HT1080 (cell line): ENCODE data around the gene ARID3A. TPM values are rescaled to one million over a fixed set of nuclear protein-coding genes. Genes with fewer than 3 reads are reported as not detected.
A peak's percentile ranks its signal among the peaks of the same experiment; 100 is the strongest.
"Not testable (repeated sequence)": the region's sequence is repeated elsewhere in the genome, so short reads cannot be mapped to it uniquely, and the experiment has no call there.

Source experiments
- DNase-seq: peaks from one replicate; pipeline ENCODE4 v3.0.0-alpha.2; 2015; ENCODE audit warnings: low read depth
- total RNA-seq: library from RNA; depleted of rRNA; stranded (reverse); fragments of >200 nt; shearing (Covaris generic); gene quantifications from 2 replicates; pipeline ENCODE4 v1.2.3, GENCODE V29; 2014

ARID3A gene
- total RNA-seq, 1 experiment from 2014 or later: 8.0 TPM

- no peak for DNase-seq
These were observed 35.0 kb upstream of the ARID3A start for GRCh38 chr19:890831-891230.

GRCh38 chr19:891421-892200 is 34.2 kb upstream of the ARID3A start:
- not testable (repeated sequence) for DNase-seq

- DNase-seq: no peak
These were observed 33.5 kb upstream of the ARID3A start for GRCh38 chr19:892243-892893.

GRCh38 chr19:892894-893689 is 32.7 kb upstream of the ARID3A start, which contains the start of the genes MED16 and RNU6-9:
Gene MED16 (minus strand): TSS chr19:893187. CDS start chr19:891131, 2,056 bp downstream.
Gene RNU6-9 (plus strand): TSS chr19:893484.
- DNase-seq: peak; percentile 87

GRCh38 chr19:896434-896833 is 29.4 kb upstream of the ARID3A start:
- no peak for DNase-seq

- no peak for DNase-seq
These were observed 28.8 kb upstream of the ARID3A start for GRCh38 chr19:896999-897398.

DNA sequence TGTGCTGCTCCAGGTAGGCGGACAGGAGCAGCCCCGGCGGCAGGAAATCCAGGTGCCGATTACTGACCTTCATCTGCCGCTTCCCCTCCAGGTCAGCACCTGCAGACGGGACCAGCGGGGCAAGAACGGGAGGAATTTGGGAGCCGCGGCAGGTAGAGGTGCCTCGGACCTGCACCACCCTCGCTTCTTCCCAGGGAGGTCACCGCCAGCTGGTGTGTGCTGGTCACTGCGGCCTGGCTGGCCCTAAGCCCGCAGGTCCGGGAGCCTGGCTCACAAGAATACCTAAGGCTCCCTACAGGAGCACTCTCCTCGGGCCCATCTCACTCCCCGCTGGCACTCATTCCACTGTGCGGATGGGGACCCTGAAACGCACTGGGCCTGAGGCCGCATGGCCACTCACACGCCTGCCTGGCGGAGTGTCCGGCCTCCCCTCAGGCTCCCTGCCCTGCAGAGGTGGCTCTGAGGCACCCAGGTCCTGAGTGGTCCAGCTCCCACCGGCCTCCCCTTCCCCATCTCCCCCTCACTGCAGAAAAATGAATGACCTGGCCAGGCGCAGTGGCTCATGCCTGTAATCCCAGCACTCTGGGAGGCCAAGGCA is 28.3 kb upstream of the ARID3A start:
- no peak for DNase-seq

DNA sequence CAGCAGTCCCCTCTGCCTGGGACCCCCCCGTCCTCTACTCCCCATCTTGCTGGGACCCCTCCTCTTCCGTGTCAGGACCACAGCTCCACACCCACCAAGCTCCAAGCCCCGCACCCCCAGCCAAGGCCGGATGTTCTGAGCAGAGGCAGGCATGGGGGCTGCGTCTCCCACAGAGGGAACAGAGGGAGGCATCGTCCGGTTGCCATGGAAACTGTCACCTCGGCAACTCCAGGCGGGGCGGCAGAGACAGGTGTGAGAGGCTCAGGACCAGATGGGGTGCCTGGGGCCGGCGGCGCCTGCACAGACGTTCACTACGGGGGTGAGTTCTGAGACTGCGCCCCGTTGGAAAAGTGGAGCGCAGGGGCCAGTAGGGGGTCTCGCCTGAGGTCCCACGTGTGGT is 27.2 kb upstream of the ARID3A start:
- no peak for DNase-seq

- no peak for DNase-seq
These were observed 26.3 kb upstream of the ARID3A start for GRCh38 chr19:899336-900042.

- no peak for DNase-seq
These were observed 25.9 kb upstream of the ARID3A start for GRCh38 chr19:900043-900301.

- DNase-seq: no peak
These were observed 25.3 kb upstream of the ARID3A start for GRCh38 chr19:900302-901111.

GRCh38 chr19:901216-902092 is 24.4 kb upstream of the ARID3A start:
- DNase-seq: no peak

- no peak for DNase-seq
These were observed 23.8 kb upstream of the ARID3A start for GRCh38 chr19:902093-902370.

- no peak for DNase-seq
These were observed 23.2 kb upstream of the ARID3A start for GRCh38 chr19:902446-903226.

GRCh38 chr19:903266-903797 is 22.5 kb upstream of the ARID3A start:
- no peak for DNase-seq

- no peak for DNase-seq
These were observed 21.3 kb upstream of the ARID3A start for GRCh38 chr19:904545-904944.

DNA sequence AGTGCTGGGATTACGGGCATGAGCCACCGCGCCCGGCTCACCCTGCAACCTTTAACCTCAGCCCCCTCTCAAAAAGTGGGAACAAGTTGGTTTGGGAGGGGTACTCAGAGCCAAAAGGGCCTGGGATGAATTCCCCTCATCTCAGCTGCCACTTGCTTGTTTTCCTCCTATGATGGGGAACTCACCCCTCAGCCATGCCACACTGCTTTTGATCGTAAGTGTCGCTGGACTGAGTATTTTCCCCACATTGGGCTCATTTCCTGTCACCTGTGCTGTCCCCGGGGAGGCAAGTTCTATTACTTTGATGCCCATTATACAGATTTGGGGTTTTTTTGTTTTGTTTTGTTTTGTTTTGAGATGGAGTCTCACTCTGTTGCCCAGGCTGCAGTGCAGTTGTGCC is 19.4 kb upstream of the ARID3A start:
- DNase-seq: no peak

- DNase-seq: no peak
These were observed 18.5 kb upstream of the ARID3A start for GRCh38 chr19:907183-907853.
